ENCODE measurements around the gene CDT1. TPM values are rescaled to one million over a fixed set of nuclear protein-coding genes. Genes with fewer than 3 reads are reported as not detected.

Gene CDT1
- total and polyA plus RNA-seq, 10 of the 15 experiments (the other 5 are each of a cell fraction or from before 2014, with no cell fraction given) = 0.50 to 87.6 (median 8.8) TPM

DNA sequence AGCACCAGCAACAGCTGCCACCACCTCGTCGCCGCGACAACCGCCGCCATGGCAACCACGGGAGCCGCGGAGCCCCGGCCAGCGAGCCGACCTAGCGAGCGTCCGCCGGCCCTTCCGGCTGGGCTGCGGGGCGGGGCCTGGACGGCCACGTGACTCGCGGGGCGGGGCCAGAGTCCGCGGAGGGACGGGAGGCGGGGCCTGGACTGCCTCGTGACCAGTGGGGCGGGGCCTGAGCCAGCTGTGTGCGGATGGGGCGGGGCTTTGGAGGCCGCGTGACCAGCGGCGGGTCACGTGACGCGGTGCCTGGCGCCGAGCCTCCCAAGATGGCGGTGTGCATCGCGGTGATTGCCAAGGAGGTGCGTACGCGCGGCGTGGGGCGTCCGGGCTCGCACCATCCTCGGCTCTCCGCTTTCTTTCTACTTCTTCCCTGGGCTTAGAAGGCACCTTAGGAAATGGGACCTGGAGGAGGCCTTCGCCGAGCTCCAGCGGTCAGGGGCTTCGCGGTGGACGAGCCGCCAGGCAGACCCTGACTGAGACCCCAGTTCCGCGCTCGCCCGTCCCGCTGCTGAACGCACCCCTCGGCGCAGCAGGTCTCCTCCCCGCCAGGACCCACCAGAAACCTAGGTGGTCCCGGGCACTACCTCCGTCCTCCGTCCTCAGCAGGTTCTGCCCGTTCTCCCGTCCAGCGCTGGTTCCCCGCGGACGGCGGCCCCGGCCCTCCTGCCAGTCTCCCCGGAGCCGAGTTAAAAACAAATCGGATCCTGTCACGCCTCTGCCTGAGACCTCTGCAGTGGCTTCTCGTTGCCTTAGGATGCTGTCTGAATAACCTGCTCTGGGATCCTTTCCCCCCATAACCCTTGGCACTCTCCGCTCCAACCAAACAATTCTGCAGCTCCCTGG is 53.5 kb downstream of the CDT1 start, which contains the start of the genes GALNS and TRAPPC2L:
GALNS (minus strand) TSS at position 120 of the 900 bp plus-strand sequence; CDS start at position 50, 70 bp downstream.
TRAPPC2L (plus strand) TSS at position 300 of the 900 bp plus-strand sequence; CDS start at position 324, 24 bp downstream.
- H2AFZ ChIP-seq (ENCODE audit: control insufficient read depth, low read depth, low read length) = peak within 1 kb of the TSS; percentile 95
- BruUV-seq (replicated peaks) = no TSS peak
- H3K4me2 ChIP-seq (ENCODE audit: control insufficient read depth, insufficient read depth) = peak within 1 kb of the TSS; percentile 93
- FAIRE-seq = peak; percentile 92
- ChIA-PET RAD21 (ENCODE audit: unreplicated experiment) (interaction anchor here (0.8 to 1.8 kb wide), 9 partner anchors 45 to 360 kb away, joined by 3 to 14 read pairs (median 3); partner anchors contain the start of genes APRT, CDH15 and ZNF778), POLR2A (interaction anchor here (0.9 to 1.5 kb wide), 6 partner anchors 45 to 308 kb away, joined by 3 to 8 read pairs (median 4); partner anchors contain the start of gene APRT), SMC1A (ENCODE audit: uncharacterized antibody, unreplicated experiment) (interaction anchor here (0.7 to 2.0 kb wide), 9 partner anchors 17 to 154 kb away, joined by 3 to 5 read pairs (median 3); no protein-coding TSS in a partner anchor), CTCF (interaction anchor here (0.7 to 2.9 kb wide), 16 partner anchors 11 to 359 kb away, joined by 3 to 19 read pairs (median 4); partner anchors contain the start of gene APRT)
- H3K36me3 ChIP-seq (ENCODE audit: control insufficient read depth in 2 of 2, insufficient read depth in 2 of 2, low read length in 1 of 2) = peaks cover 4 to 5% of the 10 kb centered on the region in 2 experiments; a peak in 3 of 4 replicates
- intact Hi-C loops (cut with micrococcal nuclease; ENCODE audit: unreplicated experiment) (loop anchor here (1.0 to 5.0 kb wide), 3 partner anchors 45 to 120 kb away; partner anchors contain the start of gene APRT), in situ Hi-C loops (cut with MboI) (no loop called here)
- H3K9ac ChIP-seq (ENCODE audit: control insufficient read depth, insufficient read depth, low read length) = peak within 1 kb of the TSS; percentile 69
- no peaks in the 10 kb centered on the region for H3K27me3 ChIP-seq (replicated peaks in 1 of 2; ENCODE audit: control insufficient read depth in 2 of 2, insufficient read depth in 2 of 2, low read length in 1 of 2)
- peak; percentile 90 for ATAC-seq
- H3K9me3 ChIP-seq (replicated peaks; ENCODE audit: control insufficient read depth, insufficient read depth, low read length) = no peaks in the 10 kb centered on the region
- peaks cover 23% of the 10 kb centered on the region for H3K4me1 ChIP-seq (ENCODE audit: control insufficient read depth, insufficient read depth, low read length)
- WGBS (ENCODE audit: insufficient coverage, insufficient replicate concordance, low lambda C conversion rate, missing lambda C conversion rate) = under 1% methylated on average over 79 of the region's 87 CpGs
- DNase-seq (ENCODE audit: low read depth, low spot score) = peak; percentile 69
- H3K27ac ChIP-seq (ENCODE audit: control insufficient read depth, insufficient read depth) = peak within 1 kb of the TSS; percentile 64
- H3K4me3 ChIP-seq = peak within 1 kb of the TSS; percentile 88
- peaks cover 13% of the 10 kb centered on the region for H3K79me2 ChIP-seq (ENCODE audit: control insufficient read depth, insufficient read depth, low read length)
- H4K20me1 ChIP-seq (ENCODE audit: control insufficient read depth, insufficient read depth) = 0 out of 2 replicates have a peak, but pooled peaks cover 2% of the 10 kb centered on the region
- TF ChIP-seq POLR2AphosphoS5 (IDR thresholded peaks at IDR 0.05; ENCODE audit: low read length) = peak; percentile 85
- no peak for TF ChIP-seq NR2C1 (IDR thresholded peaks at IDR 0.05)
- TF ChIP-seq ATF3 (IDR thresholded peaks at IDR 0.05; ENCODE audit: borderline replicate concordance, extremely low read depth, low read depth, low read length) = peak; percentile 98
- no peak for TF ChIP-seq CBX3 (IDR thresholded peaks at IDR 0.05; ENCODE audit: borderline replicate concordance, low read depth)
- peak; percentile 80 for TF ChIP-seq FOS (IDR thresholded peaks at IDR 0.05; ENCODE audit: borderline replicate concordance, extremely low read depth, insufficient read length)
- TF ChIP-seq, protein P1, sequence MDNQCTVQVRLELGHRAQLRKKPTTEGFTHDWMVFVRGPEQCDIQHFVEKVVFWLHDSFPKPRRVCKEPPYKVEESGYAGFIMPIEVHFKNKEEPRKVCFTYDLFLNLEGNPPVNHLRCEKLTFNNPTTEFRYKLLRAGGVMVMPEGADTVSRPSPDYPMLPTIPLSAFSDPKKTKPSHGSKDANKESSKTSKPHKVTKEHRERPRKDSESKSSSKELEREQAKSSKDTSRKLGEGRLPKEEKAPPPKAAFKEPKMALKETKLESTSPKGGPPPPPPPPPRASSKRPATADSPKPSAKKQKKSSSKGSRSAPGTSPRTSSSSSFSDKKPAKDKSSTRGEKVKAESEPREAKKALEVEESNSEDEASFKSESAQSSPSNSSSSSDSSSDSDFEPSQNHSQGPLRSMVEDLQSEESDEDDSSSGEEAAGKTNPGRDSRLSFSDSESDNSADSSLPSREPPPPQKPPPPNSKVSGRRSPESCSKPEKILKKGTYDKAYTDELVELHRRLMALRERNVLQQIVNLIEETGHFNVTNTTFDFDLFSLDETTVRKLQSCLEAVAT (IDR thresholded peaks at IDR 0.05) = no peak
- TF ChIP-seq, protein P2, sequence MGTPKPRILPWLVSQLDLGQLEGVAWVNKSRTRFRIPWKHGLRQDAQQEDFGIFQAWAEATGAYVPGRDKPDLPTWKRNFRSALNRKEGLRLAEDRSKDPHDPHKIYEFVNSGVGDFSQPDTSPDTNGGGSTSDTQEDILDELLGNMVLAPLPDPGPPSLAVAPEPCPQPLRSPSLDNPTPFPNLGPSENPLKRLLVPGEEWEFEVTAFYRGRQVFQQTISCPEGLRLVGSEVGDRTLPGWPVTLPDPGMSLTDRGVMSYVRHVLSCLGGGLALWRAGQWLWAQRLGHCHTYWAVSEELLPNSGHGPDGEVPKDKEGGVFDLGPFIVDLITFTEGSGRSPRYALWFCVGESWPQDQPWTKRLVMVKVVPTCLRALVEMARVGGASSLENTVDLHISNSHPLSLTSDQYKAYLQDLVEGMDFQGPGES (IDR thresholded peaks at IDR 0.05) = peak; percentile 36; the same call in 1 of the 2 replicates
- TF ChIP-seq ETV6 (conservative IDR thresholded peaks at IDR 0.05 in 1 of 2, IDR thresholded peaks at IDR 0.05 in 1 of 2; ENCODE audit: borderline replicate concordance in 1 of 2, low read depth in 1 of 2) = no peak
- no peak for TF ChIP-seq SPI1 (IDR thresholded peaks at IDR 0.05; ENCODE audit: borderline replicate concordance, insufficient read depth, low read depth, low read length)
- no peak for TF ChIP-seq ZNF274 (IDR thresholded peaks at IDR 0.05; ENCODE audit: insufficient read depth, insufficient read length)
- no peak for TF ChIP-seq JUND (IDR thresholded peaks at IDR 0.05; ENCODE audit: low read depth, low read length)
- no peak for TF ChIP-seq YBX1 (IDR thresholded peaks at IDR 0.05)
- TF ChIP-seq, protein P3, sequence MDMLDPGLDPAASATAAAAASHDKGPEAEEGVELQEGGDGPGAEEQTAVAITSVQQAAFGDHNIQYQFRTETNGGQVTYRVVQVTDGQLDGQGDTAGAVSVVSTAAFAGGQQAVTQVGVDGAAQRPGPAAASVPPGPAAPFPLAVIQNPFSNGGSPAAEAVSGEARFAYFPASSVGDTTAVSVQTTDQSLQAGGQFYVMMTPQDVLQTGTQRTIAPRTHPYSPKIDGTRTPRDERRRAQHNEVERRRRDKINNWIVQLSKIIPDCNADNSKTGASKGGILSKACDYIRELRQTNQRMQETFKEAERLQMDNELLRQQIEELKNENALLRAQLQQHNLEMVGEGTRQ (IDR thresholded peaks at IDR 0.05; ENCODE audit: borderline replicate concordance, low read depth, low read length) = peak; percentile 99
- peak; percentile 99 for TF ChIP-seq USF1 (IDR thresholded peaks at IDR 0.05; ENCODE audit: borderline replicate concordance, extremely low read length, insufficient read depth, low read depth, low read length)
- no peak for TF ChIP-seq CHD4 (IDR thresholded peaks at IDR 0.05)
